Measurements from ENCODE around the gene HFM1.

GRCh38 chr1:91234181-91234580 is 170.5 kb downstream of the HFM1 start:
- TF ChIP-seq CTCF (IDR thresholded peaks at IDR 0.05) = no peak
- no peak for TF ChIP-seq POLR2A (IDR thresholded peaks at IDR 0.05)

Data from body of pancreas (tissue), 4 donors.